HEK293 (cell line): ENCODE results near the gene HYOU1.
A peak's percentile ranks its signal among the peaks of the same experiment; 100 is the strongest.

Source experiments
- HOXD13 ChIP-seq: sonication (generic); formaldehyde crosslinking; IDR thresholded peaks from 2 replicates; pipeline ENCODE4 v1.8.0; 2022; ENCODE audit warnings: missing genetic modification reagents, borderline replicate concordance
- INSM2 ChIP-seq: fragments of 450-650 bp; formaldehyde crosslinking; IDR thresholded peaks from 2 replicates; pipeline ENCODE4 v1.5.1; 2016; ENCODE audit warnings: missing biosample characterization, missing genetic modification characterization
- KLF10 ChIP-seq: fragments of 450-650 bp; IDR thresholded peaks from 2 replicates; pipeline ENCODE4 v1.5.1; 2018; ENCODE audit warnings: missing biosample characterization, mild to moderate bottlenecking, missing genetic modification characterization
- KLF9 ChIP-seq: fragments of 450-650 bp; formaldehyde crosslinking; IDR thresholded peaks from 2 replicates; pipeline ENCODE4 v1.5.1; 2016; ENCODE audit warnings: missing biosample characterization, missing genetic modification characterization, low read depth
- MYNN ChIP-seq: fragments of 450-650 bp; formaldehyde crosslinking; IDR thresholded peaks from 2 replicates; pipeline ENCODE4 v1.5.1; 2016; ENCODE audit warnings: missing biosample characterization, missing genetic modification characterization, borderline replicate concordance
- PATZ1 ChIP-seq: fragments of 450-650 bp; formaldehyde crosslinking; IDR thresholded peaks from 2 replicates; pipeline ENCODE4 v1.5.1; 2016; ENCODE audit warnings: missing biosample characterization, missing genetic modification characterization
- PRDM1 ChIP-seq: fragments of 450-650 bp; formaldehyde crosslinking; IDR thresholded peaks from 2 replicates; pipeline ENCODE4; 2016; ENCODE audit warnings: missing biosample characterization, missing genetic modification characterization
- SALL2 ChIP-seq: fragments of 450-650 bp; formaldehyde crosslinking; IDR thresholded peaks from 2 replicates; pipeline ENCODE4 v1.5.0; 2017; ENCODE audit warnings: missing biosample characterization, mild to moderate bottlenecking, missing genetic modification characterization, borderline replicate concordance
- SETDB1 ChIP-seq: IDR thresholded peaks from one replicate; pipeline ENCODE4 v1.6.1; 2017; ENCODE audit warnings: mild to moderate bottlenecking, low read length, moderate library complexity, mixed read lengths; ENCODE audit not compliant: insufficient read length
- SP3 ChIP-seq: fragments of 450-650 bp; formaldehyde crosslinking; IDR thresholded peaks from 2 replicates; pipeline ENCODE4 v1.5.1; 2016; ENCODE audit warnings: missing biosample characterization, missing genetic modification characterization
- ZBTB48 ChIP-seq: fragments of 450-650 bp; formaldehyde crosslinking; IDR thresholded peaks from 2 replicates; pipeline ENCODE4 v1.5.1; 2016; ENCODE audit warnings: missing biosample characterization, missing genetic modification characterization
- ZBTB8A ChIP-seq: fragments of 450-650 bp; formaldehyde crosslinking; IDR thresholded peaks from 2 replicates; pipeline ENCODE4 v1.5.1; 2016; ENCODE audit warnings: missing biosample characterization, missing genetic modification characterization
- ZEB2 ChIP-seq: fragments of 450-650 bp; formaldehyde crosslinking; IDR thresholded peaks from 2 replicates; pipeline ENCODE4 v1.5.1; 2016; ENCODE audit warnings: missing biosample characterization, missing genetic modification characterization
- ZFP41 ChIP-seq: fragments of 450-650 bp; formaldehyde crosslinking; IDR thresholded peaks from 2 replicates; pipeline ENCODE4 v1.5.1; 2016; ENCODE audit warnings: missing biosample characterization, missing genetic modification characterization, borderline replicate concordance
- ZNF362 ChIP-seq: fragments of 450-650 bp; formaldehyde crosslinking; IDR thresholded peaks from 2 replicates; pipeline ENCODE4 v1.5.1; 2016; ENCODE audit warnings: missing biosample characterization, missing genetic modification characterization
- ZNF366 ChIP-seq: fragments of 450-650 bp; formaldehyde crosslinking; conservative IDR thresholded peaks from 2 replicates; pipeline ENCODE4 v1.5.1; 2016; ENCODE audit warnings: missing biosample characterization, missing genetic modification characterization
- ZNF394 ChIP-seq: fragments of 450-650 bp; formaldehyde crosslinking; IDR thresholded peaks from 2 replicates; pipeline ENCODE4 v1.5.1; 2016; ENCODE audit warnings: missing biosample characterization, missing genetic modification characterization, mild to moderate bottlenecking, moderate library complexity, borderline replicate concordance
- ZNF473 ChIP-seq: fragments of 450-650 bp; formaldehyde crosslinking; IDR thresholded peaks from 2 replicates; pipeline ENCODE4 v1.5.1; 2017; ENCODE audit warnings: missing biosample characterization, missing genetic modification characterization
- ZNF501 ChIP-seq: fragments of 450-650 bp; formaldehyde crosslinking; IDR thresholded peaks from 2 replicates; pipeline ENCODE4 v1.5.1; 2016; ENCODE audit warnings: missing biosample characterization, missing genetic modification characterization
- ZNF518A ChIP-seq: fragments of 450-650 bp; formaldehyde crosslinking; conservative IDR thresholded peaks from 2 replicates; pipeline ENCODE4 v1.5.1; 2016; ENCODE audit warnings: low read depth, missing biosample characterization, missing genetic modification characterization
- ZNF544 ChIP-seq: fragments of 450-650 bp; formaldehyde crosslinking; IDR thresholded peaks from 2 replicates; pipeline ENCODE4 v1.5.0; 2017; ENCODE audit warnings: missing biosample characterization, missing genetic modification characterization
- ZNF560 ChIP-seq: fragments of 450-650 bp; formaldehyde crosslinking; IDR thresholded peaks from 2 replicates; pipeline ENCODE4 v1.5.1; 2017; ENCODE audit warnings: missing biosample characterization, missing genetic modification characterization, borderline replicate concordance
- ZNF561 ChIP-seq: fragments of 450-650 bp; IDR thresholded peaks from 2 replicates; pipeline ENCODE4 v1.5.1; 2018; ENCODE audit warnings: missing biosample characterization, missing genetic modification characterization, borderline replicate concordance
- ZNF600 ChIP-seq: fragments of 450-650 bp; formaldehyde crosslinking; IDR thresholded peaks from 2 replicates; pipeline ENCODE4 v1.5.1; 2016; ENCODE audit warnings: missing biosample characterization, missing genetic modification characterization
- ZNF626 ChIP-seq: fragments of 450-650 bp; sonication (Bioruptor Pico); formaldehyde crosslinking; IDR thresholded peaks from 2 replicates; pipeline ENCODE4 v1.5.1; 2018; ENCODE audit warnings: missing biosample characterization, missing genetic modification characterization, inconsistent platforms
- ZNF629 ChIP-seq: fragments of 450-650 bp; formaldehyde crosslinking; IDR thresholded peaks from 2 replicates; pipeline ENCODE4 v1.5.1; 2017; ENCODE audit warnings: missing biosample characterization, missing genetic modification characterization
- ZNF704 ChIP-seq: fragments of 450-650 bp; formaldehyde crosslinking; IDR thresholded peaks from 2 replicates; pipeline ENCODE4 v1.5.1; 2016; ENCODE audit warnings: missing biosample characterization, missing genetic modification characterization
- ZNF830 ChIP-seq: fragments of 450-650 bp; IDR thresholded peaks from 2 replicates; pipeline ENCODE4 v1.5.0; 2018; ENCODE audit warnings: missing biosample characterization, missing genetic modification characterization, low read depth, mild to moderate bottlenecking, moderate library complexity

Gene HYOU1

GRCh38 chr11:119095066-119095880 lies 38.3 kb upstream of the HYOU1 start (continued):
- TF ChIP-seq ZNF561 (tag by site-specific recombination), result peak; percentile 24; the same call in 1 of the 2 replicates
- TF ChIP-seq ZNF600, result peak; percentile 47
- TF ChIP-seq PRDM1 (tag by site-specific recombination), result no peak
- TF ChIP-seq ZNF544 (tag by site-specific recombination), result no peak
- TF ChIP-seq SETDB1, result peak; percentile 88
- no peak for TF ChIP-seq ZNF473 (tag by site-specific recombination)
- TF ChIP-seq ZEB2 (tag by site-specific recombination), result peak; percentile 52; the same call in 1 of the 2 replicates
- TF ChIP-seq HOXD13 (CRISPR knock-in tag), result no peak
- peak; percentile 60 for TF ChIP-seq INSM2
- no peak for TF ChIP-seq ZNF560
- TF ChIP-seq ZNF362 (tag by site-specific recombination), result no peak
- peak; percentile 43; the same call in 1 of the 2 replicates for TF ChIP-seq ZNF629 (tag by site-specific recombination)
- no peak for TF ChIP-seq ZNF704 (tag by site-specific recombination)
- TF ChIP-seq ZNF366, result no peak; the same call in 1 of the 2 replicates
- peak; percentile 96 for TF ChIP-seq ZNF501 (tag by site-specific recombination)
- TF ChIP-seq MYNN (tag by site-specific recombination), result no peak
- no peak for TF ChIP-seq PATZ1 (tag by site-specific recombination)
- TF ChIP-seq ZNF518A, result no peak
- no peak for TF ChIP-seq SALL2 (tag by site-specific recombination)
- peak; percentile 81 for TF ChIP-seq ZNF394
- TF ChIP-seq KLF9 (tag by site-specific recombination), result peak; percentile 65
- 0 out of 2 replicates have a peak, but pooled peaks have one; percentile 43 for TF ChIP-seq ZFP41 (tag by site-specific recombination)
- no peak for TF ChIP-seq ZNF626 (tag by site-specific recombination)
- TF ChIP-seq ZBTB48 (tag by site-specific recombination), result no peak
- peak; percentile 85 for TF ChIP-seq SP3 (tag by site-specific recombination)
- TF ChIP-seq ZBTB8A (tag by site-specific recombination), result no peak
- TF ChIP-seq KLF10 (tag by site-specific recombination), result peak; percentile 71; the same call in 1 of the 2 replicates
- no peak for TF ChIP-seq ZNF830 (tag by site-specific recombination)
